ENCODE measurements around the gene PABPC4L. TPM values are rescaled to one million over a fixed set of nuclear protein-coding genes. Genes with fewer than 3 reads are reported as not detected.

PABPC4L gene
- total and polyA plus RNA-seq, 8 donors = 0.06 to 0.56 (median 0.21) TPM

- no peaks in the 10 kb centered on the region for H3K9me3 ChIP-seq
Observed at GRCh38 chr4:134189949-134190348, 11.6 kb downstream of the PABPC4L start.

GRCh38 chr4:134189480-134189879, 12.1 kb downstream of the PABPC4L start:
- ATAC-seq (no peak), DNase-seq (no peak), FAIRE-seq (no peak)
- WGBS, 2 donors = 18 to 30% methylated on average over 1 of the region's 1 CpG
- Histone ChIP-seq H3K27ac (no peak overlapping the region), H3K4me3 (no peak overlapping the region), H3K36me3 (no peaks in the 10 kb centered on the region), H3K27me3 (no peaks in the 10 kb centered on the region), H3K9me3 (no peaks in the 10 kb centered on the region), H3K4me1 (no peaks in the 10 kb centered on the region)
- TF ChIP-seq CTCF (IDR thresholded peaks at IDR 0.05) = no peak
- intact Hi-C loops (cut with DNase I) = no loop called here

More at GRCh38 chr4:134189949-134190348, 11.6 kb downstream of the PABPC4L start:
- Histone ChIP-seq H3K27me3 (no peaks in the 10 kb centered on the region), H3K4me1 (no peaks in the 10 kb centered on the region), H3K36me3 (no peaks in the 10 kb centered on the region), H3K4me3 (no peak overlapping the region), H3K27ac (no peak overlapping the region)
- TF ChIP-seq CTCF (IDR thresholded peaks at IDR 0.05) = no peak
- FAIRE-seq (no peak), DNase-seq (no peak), ATAC-seq (no peak)
- 38 to 57% methylated on average over 1 of the region's 1 CpG for WGBS, 2 donors
- intact Hi-C loops (cut with DNase I) = no loop called here

GRCh38 chr4:134178706-134179105, 22.9 kb downstream of the PABPC4L start:
- Histone ChIP-seq H3K9me3 (no peaks in the 10 kb centered on the region), H3K27ac (no peak overlapping the region), H3K4me3 (no peak overlapping the region), H3K4me1 (no peaks in the 10 kb centered on the region), H3K27me3 (no peaks in the 10 kb centered on the region), H3K36me3 (no peaks in the 10 kb centered on the region)
- no peak for ATAC-seq
- no peak for DNase-seq
- no peak for FAIRE-seq
- intact Hi-C loops (cut with DNase I) = no loop called here
- TF ChIP-seq CTCF (IDR thresholded peaks at IDR 0.05) = no peak

- no peak for FAIRE-seq
- ATAC-seq = no peak
- intact Hi-C loops (cut with DNase I) = no loop called here
Observed at GRCh38 chr4:134174271-134174670, 27.3 kb downstream of the PABPC4L start.

GRCh38 chr4:134160211-134160610, 41.4 kb downstream of the PABPC4L start:
- Histone ChIP-seq H3K36me3 (no peaks in the 10 kb centered on the region), H3K4me3 (no peak overlapping the region), H3K4me1 (no peaks in the 10 kb centered on the region), H3K27ac (no peak overlapping the region), H3K27me3 (no peaks in the 10 kb centered on the region), H3K9me3 (peaks cover 0 to 8% (median 0%) of the 10 kb centered on the region in 4 donors)
- no peak for DNase-seq
- intact Hi-C loops (cut with DNase I) = no loop called here
- ATAC-seq = no peak
- FAIRE-seq = no peak
- 42 to 49% methylated on average over 2 of the region's 2 CpGs for whole genome bisulfite sequencing, 2 donors
- no peak for TF ChIP-seq CTCF (IDR thresholded peaks at IDR 0.05)

More at GRCh38 chr4:134174271-134174670, 27.3 kb downstream of the PABPC4L start:
- DNase-seq = no peak
- no peak for TF ChIP-seq CTCF (IDR thresholded peaks at IDR 0.05)
- no peaks in the 10 kb centered on the region for H3K9me3 ChIP-seq
- no peak overlapping the region for H3K4me3 ChIP-seq
- no peaks in the 10 kb centered on the region for H3K4me1 ChIP-seq
- no peaks in the 10 kb centered on the region for H3K36me3 ChIP-seq
- no peaks in the 10 kb centered on the region for H3K27me3 ChIP-seq
- 88 to 95% methylated on average over 1 of the region's 1 CpG for WGBS, 2 donors
- no peak overlapping the region for H3K27ac ChIP-seq
